Hematopoietic multipotent progenitor cell treated with erythropoietin and hydrocortisone succinate and interleukin-3 and kit ligand, for 15 days (in vitro differentiated cells): Measurements from ENCODE around the gene KAZALD1.
A peak's percentile ranks its signal among the peaks of the same experiment; 100 is the strongest.

ENCODE experiments used
- DNase-seq: peaks from one replicate; pipeline ENCODE4 v3.0.0-alpha.2; 2015; ENCODE audit warnings: low spot score

KAZALD1 gene

GRCh38 chr10:101047961-101048892 is 13.6 kb upstream of the KAZALD1 start:
- no peak for DNase-seq

- peak; percentile 67 for DNase-seq
Observed at GRCh38 chr10:101050208-101051069, 11.3 kb upstream of the KAZALD1 start.

GRCh38 chr10:101052285-101052684 is 9.5 kb upstream of the KAZALD1 start:
- DNase-seq, result no peak

GRCh38 chr10:101053516-101053915 is 8.3 kb upstream of the KAZALD1 start:
- DNase-seq, result no peak

- no peak for DNase-seq
Observed at GRCh38 chr10:101054351-101054750, 7.4 kb upstream of the KAZALD1 start.

- DNase-seq, result no peak
Observed at GRCh38 chr10:101054876-101055275, 6.9 kb upstream of the KAZALD1 start.

GRCh38 chr10:101055411-101055810 is 6.4 kb upstream of the KAZALD1 start:
- DNase-seq, result no peak

- DNase-seq, result no peak
Observed at GRCh38 chr10:101056365-101057151, 5.2 kb upstream of the KAZALD1 start.

GRCh38 chr10:101060036-101060950 is 1.5 kb upstream of the KAZALD1 start:
- peak; percentile 95 for DNase-seq

GRCh38 chr10:101060951-101061623 is 702 bp upstream of the KAZALD1 start:
- DNase-seq, result peak; percentile 91

GRCh38 chr10:101062232-101063049 is 652 bp downstream of the KAZALD1 start:
- peak; percentile 66 for DNase-seq

- DNase-seq, result peak; percentile 75
Observed at GRCh38 chr10:101063050-101063525, 1.3 kb downstream of the KAZALD1 start.

GRCh38 chr10:101063548-101064414 is 2.0 kb downstream of the KAZALD1 start:
- peak; percentile 9 for DNase-seq

- no peak for DNase-seq
Observed at GRCh38 chr10:101064415-101065030, 2.7 kb downstream of the KAZALD1 start.

GRCh38 chr10:101065481-101066145 is 3.8 kb downstream of the KAZALD1 start:
- DNase-seq, result peak; percentile 18

GRCh38 chr10:101066146-101066895 is 4.5 kb downstream of the KAZALD1 start:
- DNase-seq, result peak; percentile 73
